Ishikawa (cell line): ENCODE measurements around the gene PRKCZ.

Source experiments
- CEBPB ChIP-seq: IDR thresholded peaks from 2 replicates; pipeline ENCODE4 v1.6.1; 2012
- CREB1 ChIP-seq: IDR thresholded peaks from 2 replicates; pipeline ENCODE4 v1.6.1; 2012; ENCODE audit warnings: low read depth
- EP300 ChIP-seq: IDR thresholded peaks from 2 replicates; pipeline ENCODE4 v1.6.1; 2012; ENCODE audit warnings: borderline replicate concordance
- MAX ChIP-seq: IDR thresholded peaks from 2 replicates; pipeline ENCODE4 v1.6.1; 2012
- RAD21 ChIP-seq: IDR thresholded peaks from 2 replicates; pipeline ENCODE4 v1.6.1; 2012; ENCODE audit warnings: low read depth
- REST ChIP-seq: IDR thresholded peaks from 2 replicates; pipeline ENCODE4 v1.6.1; 2012; ENCODE audit warnings: low read depth, mild to moderate bottlenecking
- TCF12 ChIP-seq: IDR thresholded peaks from 2 replicates; pipeline ENCODE4 v1.6.1; 2012; ENCODE audit warnings: low read depth
- ZBTB7A ChIP-seq: IDR thresholded peaks from 2 replicates; pipeline ENCODE4 v1.6.1; 2012; ENCODE audit warnings: low read depth

- TF ChIP-seq REST = no peak
- TF ChIP-seq TCF12 = no peak
- TF ChIP-seq EP300 = no peak
- no peak for TF ChIP-seq MAX
- TF ChIP-seq CREB1 = no peak
- TF ChIP-seq RAD21 = no peak
- TF ChIP-seq ZBTB7A = no peak
- TF ChIP-seq CEBPB = no peak
Measured at GRCh38 chr1:2097386-2098300, 47.4 kb downstream of the PRKCZ start.
